Peyer's patch (tissue), 4 donors: ENCODE measurements around the gene ACADVL. TPM values are rescaled to one million over a fixed set of nuclear protein-coding genes. Genes with fewer than 3 reads are reported as not detected.

ENCODE experiments used
- DNase-seq, 3 donors: peaks; one replicate each; pipeline ENCODE4 v3.0.0-alpha.2; 2017 to 2019
- H3K27ac ChIP-seq, 4 donors: fragments of 200-600 bp; sonication (generic); one replicate each; pipeline ENCODE4 v1.5.1; 2016 to 2019
- H3K27me3 ChIP-seq, 2 donors: fragments of 200-600 bp; sonication (generic); one replicate each; pipeline ENCODE4 v1.5.1; 2019
- H3K36me3 ChIP-seq, 3 donors: fragments of 200-600 bp; sonication (generic); one replicate each; pipeline ENCODE4 v1.5.1; 2016 to 2019
- H3K4me1 ChIP-seq, 4 donors: fragments of 200-600 bp; sonication (generic); one replicate each; pipeline ENCODE4 v1.5.1; 2016 to 2019
- H3K4me3 ChIP-seq, 4 donors: fragments of 200-600 bp; sonication (generic); 1 replicate in 3 of 4; 2 replicates in 1 of 4; pipeline ENCODE4 v1.5.1; 2016 to 2019; ENCODE audit warnings: mild to moderate bottlenecking in 1 of 4
- H3K9me3 ChIP-seq, 4 donors: fragments of 200-600 bp; sonication (generic); one replicate each; pipeline ENCODE4 v1.5.1; 2016 to 2019; ENCODE audit warnings: mild to moderate bottlenecking in 1 of 4
- POLR2A ChIP-seq, 2 donors: fragments of 450-650 bp; IDR thresholded peaks; one replicate each; pipeline ENCODE4 v1.5.1; 2017; ENCODE audit warnings: antibody characterized with exemption in 2 of 2, mild to moderate bottlenecking in 2 of 2, moderate library complexity in 2 of 2
- small RNA-seq, 2 donors: library from RNA; depleted of rRNA; stranded (forward); fragments of <200 nt; gene quantifications; one replicate each; pipeline ENCODE3, GENCODE V24; 2016
- total RNA-seq, 4 donors: library from RNA; depleted of rRNA; stranded (reverse); fragments of >200 nt; gene quantifications; one replicate each; pipeline ENCODE4 v1.1.0, GENCODE V29; 2016
- TF ChIP-seq, protein P1 (sequence below), 6 experiments: fragments of 450-650 bp in 4 of 6; fragments of 200-600 bp in 2 of 6; sonication (generic) in 1 of 6; IDR thresholded peaks; one replicate each; pipeline ENCODE4 v1.5.1; 2017 to 2019; ENCODE audit warnings: antibody characterized with exemption in 6 of 6, mild to moderate bottlenecking in 3 of 6, moderate library complexity in 1 of 6

ACADVL gene
- total RNA-seq, 4 donors from 2014 or later, result 1,292 to 4,167 (median 1,553) TPM

DNA sequence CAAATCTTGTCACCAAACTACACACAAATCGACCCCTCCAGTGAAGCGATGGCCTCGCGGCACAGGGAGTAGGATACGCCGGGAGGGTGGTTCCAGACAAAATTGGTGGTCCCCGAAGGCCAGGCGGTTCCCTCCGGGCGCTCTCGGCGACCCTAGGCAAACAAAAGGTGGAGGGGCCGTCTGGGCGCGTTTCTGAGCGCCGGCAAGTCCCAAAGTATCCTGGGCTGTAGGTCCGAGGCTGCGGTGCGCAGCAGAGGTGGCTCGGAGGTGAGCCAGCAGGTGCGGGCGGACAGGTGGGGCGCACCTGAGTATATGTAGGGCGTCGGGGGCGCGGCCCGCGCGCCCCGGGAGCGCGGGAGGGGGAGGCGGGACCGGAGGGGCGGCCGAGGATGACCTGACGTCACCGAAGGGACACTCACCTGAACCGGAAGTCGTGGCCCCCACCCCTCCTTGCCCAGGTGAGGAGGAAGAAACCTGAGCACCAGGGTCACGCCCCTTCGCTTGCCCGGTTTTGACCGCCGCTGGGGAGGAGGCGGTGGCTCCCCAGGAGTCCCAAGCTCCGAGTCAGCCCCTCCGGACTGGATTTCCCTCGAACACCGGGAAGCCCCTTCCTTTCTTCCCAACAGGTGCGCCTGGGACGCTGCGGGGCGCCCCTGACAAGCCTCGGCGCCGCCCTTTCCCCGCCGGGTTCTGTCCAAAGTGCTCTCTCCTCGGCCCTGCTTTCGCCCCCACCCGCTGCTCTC lies 42.6 kb downstream of the ACADVL start, which contains the start of gene CLDN7:
Gene CLDN7 (minus strand): TSS at position 287 of the 743 bp plus-strand sequence. CDS start 435 bp downstream, outside the sequence.
- DNase-seq, result peak; percentile 30 to 96 (median 93)
- TF ChIP-seq, protein P1, sequence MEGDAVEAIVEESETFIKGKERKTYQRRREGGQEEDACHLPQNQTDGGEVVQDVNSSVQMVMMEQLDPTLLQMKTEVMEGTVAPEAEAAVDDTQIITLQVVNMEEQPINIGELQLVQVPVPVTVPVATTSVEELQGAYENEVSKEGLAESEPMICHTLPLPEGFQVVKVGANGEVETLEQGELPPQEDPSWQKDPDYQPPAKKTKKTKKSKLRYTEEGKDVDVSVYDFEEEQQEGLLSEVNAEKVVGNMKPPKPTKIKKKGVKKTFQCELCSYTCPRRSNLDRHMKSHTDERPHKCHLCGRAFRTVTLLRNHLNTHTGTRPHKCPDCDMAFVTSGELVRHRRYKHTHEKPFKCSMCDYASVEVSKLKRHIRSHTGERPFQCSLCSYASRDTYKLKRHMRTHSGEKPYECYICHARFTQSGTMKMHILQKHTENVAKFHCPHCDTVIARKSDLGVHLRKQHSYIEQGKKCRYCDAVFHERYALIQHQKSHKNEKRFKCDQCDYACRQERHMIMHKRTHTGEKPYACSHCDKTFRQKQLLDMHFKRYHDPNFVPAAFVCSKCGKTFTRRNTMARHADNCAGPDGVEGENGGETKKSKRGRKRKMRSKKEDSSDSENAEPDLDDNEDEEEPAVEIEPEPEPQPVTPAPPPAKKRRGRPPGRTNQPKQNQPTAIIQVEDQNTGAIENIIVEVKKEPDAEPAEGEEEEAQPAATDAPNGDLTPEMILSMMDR (IDR thresholded peaks at IDR 0.05), result peak in 3 of 6 experiments; percentile 32 to 51 (median 43)
- peak; percentile 98 for TF ChIP-seq POLR2A (IDR thresholded peaks at IDR 0.05)
- Histone ChIP-seq H3K4me1 (peaks cover 0 to 27% (median 14%) of the 10 kb centered on the region in 4 donors), H3K27me3 (peaks cover 0 to 10% of the 10 kb centered on the region in 2 donors), H3K4me3 (peak within 1 kb of the TSS; percentile 48 to 93 (median 68)), H3K9me3 (no peaks in the 10 kb centered on the region), H3K27ac (peak within 1 kb of the TSS; percentile 73 to 99 (median 90)), H3K36me3 (peaks cover 0 to 18% (median 0%) of the 10 kb centered on the region in 3 donors)

DNA sequence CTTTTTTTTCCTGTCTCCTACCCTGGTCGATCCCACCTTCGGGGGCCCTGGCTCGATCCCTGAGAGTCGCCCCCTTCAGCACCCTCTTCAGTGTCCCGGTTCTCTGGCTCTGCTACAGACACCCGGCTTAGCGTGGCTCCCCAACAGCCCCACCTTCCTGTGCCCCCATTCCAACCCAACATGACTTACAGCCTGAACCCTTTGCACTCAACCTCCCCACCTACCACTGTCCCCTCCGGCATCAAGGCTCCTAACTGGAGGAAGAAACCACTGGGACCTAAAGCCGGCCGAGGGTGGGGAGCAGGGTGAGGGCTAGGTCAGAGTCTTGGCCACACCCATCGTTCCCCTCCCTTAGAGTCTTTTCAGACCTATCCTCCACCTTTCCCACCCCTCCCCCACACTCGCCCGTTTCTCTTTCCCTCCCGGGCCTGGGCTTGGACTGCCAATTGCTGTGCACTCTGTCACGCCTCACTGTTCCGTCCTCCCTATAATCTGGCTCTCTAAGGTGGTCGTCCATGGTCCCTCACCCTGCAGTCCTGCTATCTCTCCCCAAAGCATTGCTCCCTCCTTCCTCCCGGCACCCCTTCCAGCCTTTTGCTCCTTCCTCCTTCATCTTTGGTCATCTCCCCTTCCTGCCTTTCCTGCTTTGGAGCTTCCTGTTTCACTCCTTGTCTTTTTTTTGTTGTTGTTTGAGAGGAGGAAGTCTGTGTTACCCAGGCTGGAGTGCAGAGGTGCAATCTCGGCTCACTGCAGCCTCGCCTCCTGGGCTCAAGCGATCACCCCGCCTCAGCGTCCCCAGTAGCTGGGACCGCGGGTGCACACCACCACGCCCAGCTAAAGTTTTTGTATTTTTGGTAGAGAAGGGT lies 43.4 kb downstream of the ACADVL start:
- H3K36me3 ChIP-seq, result peaks cover 0 to 15% (median 0%) of the 10 kb centered on the region in 3 donors
- H3K4me1 ChIP-seq, result peaks cover 0 to 27% (median 14%) of the 10 kb centered on the region in 4 donors
- TF ChIP-seq, protein P1 (IDR thresholded peaks at IDR 0.05), result no peak
- peak; percentile 76 to 78 for TF ChIP-seq POLR2A (IDR thresholded peaks at IDR 0.05)
- peak overlapping the region; percentile 33 to 93 (median 68) for H3K4me3 ChIP-seq
- H3K27me3 ChIP-seq, result peaks cover 0 to 10% of the 10 kb centered on the region in 2 donors
- H3K27ac ChIP-seq, result peak overlapping the region; percentile 10 to 99 (median 90)
- H3K9me3 ChIP-seq, result no peaks in the 10 kb centered on the region
- peak; percentile 40 to 93 (median 92) for DNase-seq

DNA sequence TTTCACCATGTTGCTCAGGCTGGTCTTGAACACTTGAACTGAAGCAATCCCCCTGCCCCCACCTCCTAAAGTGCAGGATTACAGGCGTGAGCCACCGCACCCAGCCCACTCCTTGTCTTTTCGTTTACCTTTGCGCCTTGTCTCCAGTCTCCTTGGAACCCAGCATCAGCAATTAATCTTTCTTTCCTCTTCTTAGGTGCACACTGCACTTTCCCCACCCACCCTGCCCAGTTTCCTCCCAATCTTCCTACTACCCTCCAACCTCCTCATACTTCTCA lies 44.0 kb downstream of the ACADVL start:
- peaks cover 0 to 30% (median 14%) of the 10 kb centered on the region in 4 donors for H3K4me1 ChIP-seq
- no peaks in the 10 kb centered on the region for H3K9me3 ChIP-seq
- no peak for TF ChIP-seq POLR2A (IDR thresholded peaks at IDR 0.05)
- TF ChIP-seq, protein P1 (IDR thresholded peaks at IDR 0.05), result no peak
- peak in 2 of 3 donors; percentile 70 to 76 for DNase-seq
- H3K27ac ChIP-seq, result peak overlapping the region in 3 of 4 donors; percentile 82 to 99 (median 99)
- H3K36me3 ChIP-seq, result peaks cover 0 to 15% (median 0%) of the 10 kb centered on the region in 3 donors
- peaks cover 0 to 10% of the 10 kb centered on the region in 2 donors for H3K27me3 ChIP-seq
- peak overlapping the region in 3 of 4 donors; percentile 33 to 93 (median 79) for H3K4me3 ChIP-seq

DNA sequence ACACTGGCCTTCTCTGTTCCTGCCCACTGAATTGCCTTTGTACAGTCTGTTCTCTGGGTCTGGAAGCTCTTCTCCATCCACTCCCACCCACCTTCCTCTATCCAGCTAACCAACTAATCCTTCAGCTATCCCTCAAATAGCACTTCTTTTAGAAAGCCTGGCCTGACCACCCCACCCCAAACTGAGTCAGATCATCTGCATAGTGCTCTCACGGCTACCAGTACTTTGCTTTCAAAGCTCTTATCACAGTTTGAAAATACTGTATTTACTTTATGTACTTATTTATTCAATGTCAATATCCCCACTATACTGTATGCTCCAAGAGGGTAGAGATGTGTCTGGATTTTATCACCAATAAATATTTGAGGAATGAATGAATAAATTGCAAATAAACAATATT lies 47.0 kb downstream of the ACADVL start:
- H3K9me3 ChIP-seq, result no peaks in the 10 kb centered on the region
- DNase-seq, result no peak
- peaks cover 0 to 25% (median 8%) of the 10 kb centered on the region in 4 donors for H3K4me1 ChIP-seq
- peak overlapping the region in 1 of 4 donors; percentile 49 for H3K27ac ChIP-seq
- H3K4me3 ChIP-seq, result no peak overlapping the region
- peaks cover 0 to 7% of the 10 kb centered on the region in 2 donors for H3K27me3 ChIP-seq
- H3K36me3 ChIP-seq, result no peaks in the 10 kb centered on the region
- TF ChIP-seq, protein P1 (IDR thresholded peaks at IDR 0.05), result no peak
- TF ChIP-seq POLR2A (IDR thresholded peaks at IDR 0.05), result no peak

Small RNAs within 50 kb of the gene (small RNA-seq; reads per million reads assigned to genes)
- gene AC120057.4, result 0 reads per million in 2 donors
- 0.82 to 5.5 reads per million in 2 donors for gene MIR324
- gene RF00019, result 0 reads per million in 2 donors

Other genes with a start within 250 kb of the ACADVL start
- not detected for gene ALOX12, start 223.9 kb upstream of the ACADVL start, total RNA-seq
- 100 to 1,000 TPM in 2 of 4 donors, 10 to 100 TPM in 2; 56.9 to 138 (median 109) TPM for gene RNASEK, start 207.3 kb upstream of the ACADVL start, total RNA-seq
- gene BCL6B, start 196.9 kb upstream of the ACADVL start, total RNA-seq, result 1 to 10 TPM in 2 of 4 donors, under 1 TPM in 2; 0.57 to 9.9 (median 1.4) TPM
- 10 to 100 TPM in 1 of 4 donors, 1 to 10 TPM in 3; 7.5 to 16.4 (median 8.8) TPM for gene SLC16A13, start 183.9 kb upstream of the ACADVL start, total RNA-seq
- gene SLC16A11, start 175.8 kb upstream of the ACADVL start, total RNA-seq, result 1 to 10 TPM in 1 of 4 donors, under 1 TPM in 1, not detected in 2; 0.94 to 1.1 TPM
- 1 to 10 TPM; 1.8 to 9.9 (median 5.6) TPM for gene CLEC10A, start 139.7 kb upstream of the ACADVL start, total RNA-seq
- not detected for gene ASGR2, start 105.1 kb upstream of the ACADVL start, total RNA-seq
- gene ASGR1, start 40.6 kb upstream of the ACADVL start, total RNA-seq, result 1 to 10 TPM in 1 of 4 donors, under 1 TPM in 2, not detected in 1; 0.88 to 2.5 (median 0.94) TPM
- gene DLG4, start 102 bp upstream of the ACADVL start, total RNA-seq, result 10 to 100 TPM in 2 of 4 donors, 1 to 10 TPM in 2; 2.6 to 15.7 (median 9.4) TPM
- 10 to 100 TPM; 42.1 to 61.9 (median 50.1) TPM for gene DVL2, start 14.6 kb downstream of the ACADVL start, total RNA-seq
- gene PHF23, start 19.5 kb downstream of the ACADVL start, total RNA-seq, result 10 to 100 TPM; 22.2 to 38.8 (median 35.1) TPM
- 100 to 1,000 TPM; 288 to 521 (median 367) TPM for gene GABARAP, start 22.5 kb downstream of the ACADVL start, total RNA-seq
- 10 to 100 TPM; 55.3 to 86.9 (median 76.4) TPM for gene CTDNEP1, start 31.8 kb downstream of the ACADVL start, total RNA-seq
- gene ELP5, start 32.3 kb downstream of the ACADVL start, total RNA-seq, result 10 to 100 TPM; 15.1 to 75.1 (median 29.0) TPM
- 1,000 to 10,000 TPM in 1 of 4 donors, 100 to 1,000 TPM in 2, 10 to 100 TPM in 1; 80.0 to 1,052 (median 864) TPM for gene CLDN7, start 42.5 kb downstream of the ACADVL start, total RNA-seq
- gene SLC2A4, start 61.8 kb downstream of the ACADVL start, total RNA-seq, result 1 to 10 TPM in 3 of 4 donors, not detected in 1; 1.1 to 7.6 (median 4.8) TPM
- gene YBX2, start 74.7 kb downstream of the ACADVL start, total RNA-seq, result 10 to 100 TPM; 20.7 to 70.0 (median 24.6) TPM
- gene EIF5A, start 87.7 kb downstream of the ACADVL start, total RNA-seq, result 100 to 1,000 TPM in 3 of 4 donors, 10 to 100 TPM in 1; 94.4 to 128 (median 120) TPM
- gene GPS2, start 95.4 kb downstream of the ACADVL start, total RNA-seq, result 100 to 1,000 TPM in 1 of 4 donors, 10 to 100 TPM in 3; 93.2 to 148 (median 94.2) TPM
- 10 to 100 TPM; 23.3 to 69.0 (median 53.9) TPM for gene NEURL4, start 109.4 kb downstream of the ACADVL start, total RNA-seq
- gene ACAP1, start 116.6 kb downstream of the ACADVL start, total RNA-seq, result 100 to 1,000 TPM in 1 of 4 donors, 10 to 100 TPM in 3; 15.6 to 696 (median 24.0) TPM
- gene KCTD11, start 132.2 kb downstream of the ACADVL start, total RNA-seq, result 1 to 10 TPM; 2.5 to 8.9 (median 7.1) TPM
- gene TMEM95, start 135.2 kb downstream of the ACADVL start, total RNA-seq, result not detected
- gene TNK1, start 161.2 kb downstream of the ACADVL start, total RNA-seq, result 10 to 100 TPM; 19.8 to 54.4 (median 44.4) TPM
- gene PLSCR3, start 174.6 kb downstream of the ACADVL start, total RNA-seq, result 10 to 100 TPM; 10.7 to 38.8 (median 21.9) TPM
- 100 to 1,000 TPM in 2 of 4 donors, 10 to 100 TPM in 2; 37.1 to 334 (median 126) TPM for gene TMEM256, start 184.2 kb downstream of the ACADVL start, total RNA-seq
- gene NLGN2, start 187.9 kb downstream of the ACADVL start, total RNA-seq, result 1 to 10 TPM in 3 of 4 donors, under 1 TPM in 1; 0.88 to 9.9 (median 5.8) TPM
- gene SPEM1, start 200.4 kb downstream of the ACADVL start, total RNA-seq, result not detected
- gene SPEM2, start 205.7 kb downstream of the ACADVL start, total RNA-seq, result not detected
- gene SPEM3, start 208.9 kb downstream of the ACADVL start, total RNA-seq, result not detected
- gene TMEM102, start 215.5 kb downstream of the ACADVL start, total RNA-seq, result 10 to 100 TPM in 3 of 4 donors, 1 to 10 TPM in 1; 4.1 to 21.7 (median 17.0) TPM
- gene FGF11, start 219.6 kb downstream of the ACADVL start, total RNA-seq, result 1 to 10 TPM in 1 of 4 donors, not detected in 3; 1.0 TPM
- 1 to 10 TPM; 4.0 to 9.1 (median 5.8) TPM for gene CHRNB1, start 225.1 kb downstream of the ACADVL start, total RNA-seq